D341Med (cell line): ENCODE measurements around the gene TBCK.
"Not testable (repeated sequence)": the region's sequence is repeated elsewhere in the genome, so short reads cannot be mapped to it uniquely, and the experiment has no call there.

Experiments
- DNase-seq: peaks from one replicate; pipeline ENCODE4 v3.0.0; 2012; ENCODE audit warnings: low spot score

The TBCK gene

DNA sequence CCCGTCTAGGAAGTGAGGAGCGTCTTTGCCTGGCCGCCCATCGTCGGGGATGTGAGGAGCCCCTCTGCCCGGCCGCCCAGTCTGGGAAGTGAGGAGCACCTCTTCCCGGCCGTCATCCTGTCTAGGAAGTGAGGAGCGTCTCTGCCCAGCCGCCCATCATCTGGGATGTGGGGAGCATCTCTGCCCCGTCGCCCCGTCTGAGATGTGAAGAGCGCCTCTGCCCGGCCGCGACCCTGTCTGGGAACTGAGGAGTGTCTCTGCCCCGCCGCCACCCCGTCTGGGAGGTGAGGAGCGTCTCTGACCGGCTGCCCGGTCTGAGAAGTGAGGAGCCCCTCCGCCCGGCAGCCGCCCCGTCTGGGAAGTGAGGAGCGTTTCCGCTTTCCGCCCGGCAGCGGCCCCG, 5.2 kb upstream of the TBCK start:
- not testable (repeated sequence) for DNase-seq

GRCh38 chr4:106320235-106320634, 4.2 kb upstream of the TBCK start:
- no peak for DNase-seq

DNA sequence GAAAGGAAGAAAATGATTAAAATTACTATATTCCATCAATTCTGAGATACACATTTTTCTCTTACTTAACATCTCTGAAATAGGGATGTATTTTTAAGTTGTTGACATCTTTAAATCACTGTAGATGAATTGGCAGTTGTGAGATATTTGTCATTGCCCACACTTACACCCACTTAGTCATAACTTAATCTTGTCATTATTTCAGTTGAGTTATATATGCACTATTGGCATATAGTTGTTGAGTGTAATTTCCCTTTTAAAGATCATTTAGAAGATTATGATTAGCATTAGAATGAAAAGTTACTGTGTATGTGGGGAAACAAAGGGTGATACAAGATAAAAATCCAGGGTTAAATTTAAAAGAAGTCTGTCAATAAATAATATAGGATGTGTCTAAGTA, 2.5 kb upstream of the TBCK start:
- DNase-seq: no peak

DNA sequence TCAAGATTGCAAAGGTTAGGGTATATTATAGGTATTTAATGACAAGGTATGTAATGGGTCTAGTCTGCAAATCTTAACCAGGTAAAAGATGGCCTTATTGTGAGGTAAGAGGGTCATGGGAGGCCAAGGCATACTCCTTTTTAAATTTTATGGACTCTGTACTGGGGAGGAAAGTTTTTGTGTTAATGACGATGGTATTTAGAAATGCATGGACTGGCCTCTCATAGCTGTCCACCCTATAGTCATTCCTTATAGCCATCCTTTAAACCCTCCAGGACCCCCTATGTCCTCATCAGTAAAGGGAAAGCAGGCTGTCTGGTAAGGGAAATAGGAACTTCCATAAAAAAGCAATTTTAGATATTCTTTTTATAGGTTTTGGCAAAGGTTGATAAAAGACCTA, 1.8 kb upstream of the TBCK start:
- DNase-seq: no peak

DNA sequence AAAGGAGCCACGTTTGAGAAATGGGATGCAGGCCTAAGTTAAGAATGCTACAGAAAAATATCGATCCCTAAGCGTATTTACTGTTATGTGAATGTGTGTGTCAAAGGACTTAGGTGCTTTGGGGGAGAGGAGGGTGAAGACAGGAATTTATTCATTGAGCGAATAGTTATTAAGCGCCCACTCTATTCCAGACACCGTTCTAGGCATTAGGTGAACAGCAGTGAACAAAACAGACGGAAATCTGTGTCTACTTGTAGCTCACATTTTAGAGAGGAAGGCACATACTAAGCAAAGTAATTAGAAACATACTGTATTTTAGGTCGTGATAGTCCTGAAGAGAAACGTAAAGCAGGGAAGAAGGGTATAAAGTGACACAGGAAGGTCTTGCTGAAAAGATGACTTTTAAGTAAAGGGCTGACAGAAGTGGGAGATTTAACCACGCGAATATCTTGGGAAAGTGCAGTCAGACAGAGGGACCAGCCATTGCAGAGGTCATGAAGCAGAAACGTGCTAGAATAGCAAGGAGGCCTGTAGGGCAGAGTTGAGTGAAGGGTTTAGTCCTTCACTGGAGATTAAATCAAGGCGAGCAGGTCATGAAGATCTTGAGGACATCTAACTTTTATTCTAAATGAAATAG, 882 bp upstream of the TBCK start:
- DNase-seq: no peak

DNA sequence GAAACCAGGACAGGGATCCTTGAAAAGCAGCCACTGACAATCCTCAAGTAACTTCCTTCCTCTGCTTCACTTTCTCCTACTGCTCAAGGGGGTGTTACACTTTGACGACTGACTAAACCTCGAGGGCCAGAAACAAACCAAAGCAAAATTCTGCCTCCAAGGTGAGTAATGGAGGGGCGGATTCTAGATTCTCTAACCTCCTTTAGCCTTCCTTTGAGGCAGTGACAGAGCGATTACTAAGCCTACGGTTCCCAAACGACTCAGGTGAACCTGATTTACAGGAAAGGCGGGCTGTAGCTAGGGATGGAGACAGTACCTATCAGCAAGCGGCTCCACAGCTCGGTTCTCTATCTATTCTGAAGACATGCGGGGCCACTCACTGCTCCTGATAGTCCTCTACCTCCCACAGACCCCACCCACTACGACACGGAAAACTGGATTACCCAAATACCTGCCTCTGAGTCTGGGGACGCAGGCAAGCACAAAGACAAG, 487 bp downstream of the TBCK start:
- DNase-seq: no peak

DNA sequence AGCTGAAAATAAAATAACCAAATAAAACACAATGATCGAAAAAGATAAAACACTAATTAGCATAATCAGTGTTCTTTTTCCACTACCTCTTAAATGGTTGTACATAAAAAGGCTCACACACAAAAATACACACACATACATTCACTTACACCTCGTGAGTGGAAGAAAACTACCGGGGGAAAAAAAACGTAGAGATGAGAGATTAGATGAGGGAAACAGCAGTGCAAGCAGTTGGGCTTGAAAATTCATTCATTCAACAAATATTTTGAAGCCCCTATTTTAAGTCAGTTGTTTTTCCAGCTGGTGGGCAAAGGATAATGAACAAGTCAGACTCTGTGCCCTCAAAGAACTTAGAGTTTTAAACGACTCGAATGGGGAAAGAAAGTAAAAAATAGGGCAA, 1.0 kb downstream of the TBCK start:
- no peak for DNase-seq

GRCh38 chr4:106312997-106313522, 2.9 kb downstream of the TBCK start:
- DNase-seq: no peak

GRCh38 chr4:106312377-106312776, 3.6 kb downstream of the TBCK start:
- DNase-seq: no peak

DNA sequence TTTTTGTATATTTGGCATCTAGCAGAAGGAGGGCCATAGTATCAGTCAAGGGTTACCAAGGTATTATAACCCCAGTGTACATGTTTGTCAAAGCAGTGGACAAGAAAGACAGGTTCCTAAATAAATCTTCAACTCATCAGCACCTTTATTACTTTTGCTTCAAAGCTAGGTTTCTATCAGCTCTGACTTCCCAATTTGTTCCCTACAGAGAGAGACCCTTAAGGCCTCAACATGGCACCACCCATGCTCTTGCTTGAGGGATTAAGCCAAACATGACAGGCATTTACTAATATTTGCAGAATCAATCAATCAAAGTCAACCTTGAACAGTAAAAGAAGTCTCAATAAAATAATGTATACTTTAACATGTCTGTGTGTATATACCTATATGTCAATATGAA, 9.4 kb downstream of the TBCK start:
- no peak for DNase-seq

GRCh38 chr4:106305435-106306055, 10.5 kb downstream of the TBCK start:
- no peak for DNase-seq

- no peak for DNase-seq
Observed at GRCh38 chr4:106304632-106305031, 11.4 kb downstream of the TBCK start.

- no peak for DNase-seq
Observed at GRCh38 chr4:106303548-106304281, 12.3 kb downstream of the TBCK start.

- DNase-seq: no peak
Observed at GRCh38 chr4:106302062-106302438, 14.0 kb downstream of the TBCK start.

DNA sequence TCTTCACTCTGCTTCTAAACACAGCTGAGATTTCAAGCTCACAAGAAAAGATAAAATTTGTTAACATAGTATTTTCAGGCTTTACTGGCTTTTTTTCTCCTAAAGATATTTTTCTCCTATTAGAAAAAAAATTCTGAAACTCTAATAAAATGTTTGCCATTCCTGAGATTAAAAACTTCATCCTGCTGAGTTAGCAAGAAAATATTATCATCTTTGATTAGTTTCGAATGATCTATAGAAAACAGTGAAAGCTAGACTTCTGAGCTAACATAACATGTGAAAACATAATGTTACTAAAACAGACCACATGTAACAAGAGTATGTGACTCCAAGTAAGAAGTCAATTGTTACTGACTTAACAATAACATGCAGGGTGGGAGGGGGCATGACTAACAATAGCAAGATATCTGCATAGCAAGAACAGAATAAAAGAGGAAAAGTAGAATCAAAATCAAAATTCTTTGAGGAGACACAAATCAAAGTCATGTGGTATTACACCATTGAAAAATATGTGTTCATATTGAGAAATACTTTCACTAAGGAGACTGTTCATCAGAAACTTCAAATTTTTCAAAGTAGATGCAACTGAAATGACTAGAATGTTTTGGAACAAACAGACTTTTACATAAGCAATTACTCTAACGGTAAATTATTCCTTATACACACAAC, 14.5 kb downstream of the TBCK start:
- no peak for DNase-seq

DNA sequence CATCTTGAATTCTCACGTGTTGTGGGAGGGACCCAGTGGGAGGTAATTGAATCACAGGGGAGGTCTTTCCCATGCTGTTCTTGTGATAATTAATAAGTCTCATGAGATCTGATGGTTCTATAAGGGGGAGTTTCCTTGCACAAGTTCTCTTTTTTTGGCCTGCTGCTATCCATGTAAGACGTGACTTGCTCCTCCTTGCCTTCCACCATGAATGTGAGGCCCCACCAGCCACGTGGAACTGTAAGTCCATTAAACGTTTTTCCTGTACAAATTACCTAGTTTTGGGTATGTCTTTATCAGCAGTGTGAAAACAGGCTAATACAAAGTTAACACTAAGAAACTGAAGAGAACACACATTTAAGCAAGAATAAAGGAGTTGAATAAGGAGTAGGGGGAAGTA, 16.0 kb downstream of the TBCK start:
- DNase-seq: no peak

DNA sequence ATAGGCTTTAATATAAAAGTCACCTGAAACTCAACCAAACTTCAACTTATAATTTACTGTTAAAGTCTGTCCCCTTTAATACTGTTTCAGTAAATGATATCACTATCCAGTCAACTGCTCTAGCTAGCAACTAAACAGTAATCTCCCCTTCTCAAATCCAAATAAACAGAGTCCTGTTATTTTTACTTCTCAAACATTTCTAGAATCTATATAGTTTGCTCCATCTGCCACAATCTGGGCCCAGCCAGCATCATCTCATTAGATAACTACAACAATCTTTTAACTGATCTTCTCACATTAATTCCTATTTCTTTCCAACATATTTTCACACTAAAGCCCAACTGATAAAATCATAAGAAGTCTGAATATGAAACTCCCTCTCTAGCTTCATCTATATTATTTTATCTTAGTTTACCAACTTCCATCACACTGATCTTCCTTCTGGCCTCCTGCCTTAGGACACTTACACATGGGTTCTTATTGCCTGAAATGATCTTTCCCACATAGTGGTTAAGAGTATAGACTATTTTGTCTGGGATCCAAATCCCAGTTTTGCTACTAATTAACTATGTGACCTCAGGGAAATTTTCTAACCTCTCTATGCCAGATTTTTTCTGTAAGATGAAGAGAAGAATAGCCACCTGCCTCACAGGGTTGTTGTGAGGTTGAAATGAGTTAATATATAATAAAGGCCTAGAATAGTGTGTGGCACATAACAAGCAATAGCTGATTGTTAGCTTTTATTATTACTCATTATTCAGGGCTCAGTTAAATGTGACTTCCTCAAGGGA, 18.6 kb downstream of the TBCK start:
- no peak for DNase-seq

DNA sequence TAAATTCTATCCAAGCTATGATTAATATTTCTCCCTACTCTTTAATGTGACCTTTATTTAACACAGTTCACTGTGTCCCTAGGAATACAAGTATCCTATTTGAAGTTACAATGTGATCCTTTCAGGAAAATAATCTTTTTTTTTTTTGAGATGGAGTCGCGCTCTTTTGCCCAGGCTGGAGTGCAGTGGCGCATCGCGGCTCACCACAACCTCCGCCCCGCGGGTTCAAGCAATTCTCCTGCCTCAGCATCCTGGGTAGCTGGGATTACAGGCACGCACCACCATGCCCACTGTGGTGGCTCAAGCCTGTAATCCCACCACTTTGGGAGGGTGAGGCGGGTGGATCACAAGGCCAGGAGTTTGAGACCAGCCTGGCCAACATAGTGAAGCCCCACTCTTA, 21.9 kb downstream of the TBCK start:
- no peak for DNase-seq

DNA sequence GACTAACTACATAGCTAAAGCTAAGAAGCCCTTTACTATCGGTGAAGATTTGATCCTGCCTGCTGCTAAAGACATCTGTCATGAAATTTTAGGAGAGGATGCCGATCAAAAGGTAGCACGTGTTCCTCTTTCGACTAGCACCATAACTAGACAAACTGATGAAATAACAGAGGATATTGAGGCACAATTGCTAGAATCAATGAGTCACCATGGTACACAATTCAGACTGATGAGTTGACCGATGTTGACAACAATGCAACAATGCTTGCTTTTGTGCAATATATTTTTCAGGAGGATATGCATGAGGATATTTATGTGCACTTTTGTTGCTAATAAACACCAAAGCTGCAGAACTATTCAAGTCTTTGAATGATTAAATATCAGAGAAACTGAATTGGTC, 24.3 kb downstream of the TBCK start:
- DNase-seq: no peak

GRCh38 chr4:106289737-106290136, 26.3 kb downstream of the TBCK start:
- no peak for DNase-seq

GRCh38 chr4:106287353-106287969, 28.5 kb downstream of the TBCK start:
- DNase-seq: no peak
